Adrenal gland (tissue), 12 donors: ENCODE measurements around the gene NDUFS5. TPM values are rescaled to one million over a fixed set of nuclear protein-coding genes. Genes with fewer than 3 reads are reported as not detected.

Experiments used
- DNase-seq, 7 donors: peaks; one replicate each; pipeline ENCODE4 v3.0.0-alpha.2; 2019 to 2020
- H3K27ac ChIP-seq, 5 donors: fragments of 200-600 bp; sonication (generic) in 4 of 5; 1 replicate in 3 of 5; 2 replicates in 2 of 5; pipeline versions ENCODE4 v1.5.1 to v1.8.0; 2016 to 2020; ENCODE audit warnings: mild to moderate bottlenecking in 1 of 5
- H3K27me3 ChIP-seq: fragments of 200-600 bp; 2 replicates; pipeline ENCODE4 v1.8.0; 2021
- H3K36me3 ChIP-seq, 2 donors: fragments of 200-600 bp; replicated peaks in 1 of 2; 1 replicate in 1 of 2; 2 replicates in 1 of 2; pipeline versions ENCODE4 v1.5.1 to v1.8.0; 2018 to 2022
- H3K4me1 ChIP-seq, 2 donors: fragments of 200-600 bp; replicated peaks in 1 of 2; 1 replicate in 1 of 2; 2 replicates in 1 of 2; pipeline versions ENCODE4 v1.5.1 to v1.8.0; 2018 to 2021
- H3K4me3 ChIP-seq, 4 donors: fragments of 200-600 bp; sonication (generic) in 3 of 4; one replicate each; pipeline ENCODE4 v1.5.1; 2016 to 2018
- H3K9me3 ChIP-seq, 3 donors: fragments of 200-600 bp; sonication (generic) in 1 of 3; replicated peaks in 1 of 3; 1 replicate in 2 of 3; 2 replicates in 1 of 3; pipeline versions ENCODE4 v1.5.1 to v1.8.0; 2016 to 2021
- POLR2A ChIP-seq, 2 donors: fragments of 450-650 bp; IDR thresholded peaks; one replicate each; pipeline ENCODE4 v1.6.1; 2017; ENCODE audit warnings: antibody characterized with exemption in 2 of 2, mild to moderate bottlenecking in 2 of 2, moderate library complexity in 1 of 2
- WGBS, 4 donors: extraction: QIAGEN DNeasy Blood & Tissue Kit in 2 of 4; methylation state at CpG; one replicate each; pipeline versions ENCODE4 v1.1.5 to v1.1.7; 2013 to 2017; 5-methylcytosine and 5-hydroxymethylcytosine counted together
- intact Hi-C, 2 donors: fragments of 100-400 bp; cut with DNase I; formaldehyde crosslinking; loops; one replicate each; pipeline versions ENCODE4 v1.14.1 to v1.15.0; 2022 to 2023
- polyA plus RNA-seq, 3 donors: library from polyadenylated mRNA; stranded (reverse); fragments of 200-250 nt in 2 of 3; fragments of 350-450 nt in 1 of 3; fragmentation: Illumina TruSeq in 1 of 3; extraction: RNeasy Lipid Tissue Mini Kit (QIAGEN cat#74804) in 1 of 3; gene quantifications; one replicate each; pipeline ENCODE4 v1.2.3, GENCODE V29; 2013 to 2014
- total RNA-seq, 9 donors: library from RNA; depleted of rRNA in 4 of 9; stranded (reverse); fragments of >200 nt in 4 of 9; fragments of 120-200 nt in 1 of 9; fragmentation: NEBNext Ultra II Directional in 1 of 9; extraction: Animal tissue kit (Norgen Biotek cat#: 25700) in 1 of 9; gene quantifications; one replicate each; pipeline versions ENCODE4 v1.1.0 to v1.2.4, GENCODE V29; 2013 to 2023
- TF ChIP-seq, protein P1 (sequence below), 6 experiments: fragments of 450-650 bp in 4 of 6; fragments of 200-600 bp in 2 of 6; sonication (generic) in 1 of 6; IDR thresholded peaks; 1 replicate in 5 of 6; 2 replicates in 1 of 6; pipeline versions ENCODE4 v1.5.1 to v1.8.0; 2016 to 2021; ENCODE audit warnings: antibody characterized with exemption in 6 of 6, mild to moderate bottlenecking in 2 of 6, moderate library complexity in 1 of 6
- donor health status: healthy with polysubstance abuse.
- donor health status: Bipolar disorder and iron deficiency.
- donor health status: DM: yes; HTN: yes; CAD: no.
- donor health status: DM: no; HTN: no; CAD: no.
- donor health status: DM: no; HTN: no; CAD: no.
- donor health status: DM: yes; HTN: yes; CAD: no.

Gene NDUFS5
- total and polyA plus RNA-seq, 12 donors: 201 to 1,638 (median 408) TPM

DNA sequence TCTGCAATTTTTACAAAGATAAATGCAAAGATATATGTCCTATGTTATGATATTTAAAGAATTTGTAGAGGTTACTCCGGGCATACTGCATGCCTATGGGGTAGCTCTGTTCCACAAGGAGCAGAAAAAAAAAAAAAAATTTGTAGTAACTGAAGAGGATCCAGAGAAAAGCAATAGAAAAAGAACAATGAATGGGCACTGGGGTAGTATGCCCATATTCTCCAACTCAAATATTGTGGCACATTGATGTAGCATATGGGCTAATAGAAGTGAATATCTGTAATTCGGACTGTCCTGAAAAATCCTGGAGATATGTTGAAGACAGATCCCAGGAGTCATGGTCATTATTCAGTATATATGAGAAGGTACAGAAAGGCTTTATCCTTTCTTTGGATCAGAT lies 36.2 kb upstream of the NDUFS5 start:
- Histone ChIP-seq H3K27ac (peak overlapping the region in 2 of 5 donors; percentile 84 to 90), H3K4me1 (peaks cover 15 to 23% of the 10 kb centered on the region in 2 donors), H3K27me3 (no peaks in the 10 kb centered on the region), H3K9me3 (no peaks in the 10 kb centered on the region), H3K36me3 (no peaks in the 10 kb centered on the region), H3K4me3 (no peak overlapping the region)
- no peak for DNase-seq
- TF ChIP-seq, protein P1, sequence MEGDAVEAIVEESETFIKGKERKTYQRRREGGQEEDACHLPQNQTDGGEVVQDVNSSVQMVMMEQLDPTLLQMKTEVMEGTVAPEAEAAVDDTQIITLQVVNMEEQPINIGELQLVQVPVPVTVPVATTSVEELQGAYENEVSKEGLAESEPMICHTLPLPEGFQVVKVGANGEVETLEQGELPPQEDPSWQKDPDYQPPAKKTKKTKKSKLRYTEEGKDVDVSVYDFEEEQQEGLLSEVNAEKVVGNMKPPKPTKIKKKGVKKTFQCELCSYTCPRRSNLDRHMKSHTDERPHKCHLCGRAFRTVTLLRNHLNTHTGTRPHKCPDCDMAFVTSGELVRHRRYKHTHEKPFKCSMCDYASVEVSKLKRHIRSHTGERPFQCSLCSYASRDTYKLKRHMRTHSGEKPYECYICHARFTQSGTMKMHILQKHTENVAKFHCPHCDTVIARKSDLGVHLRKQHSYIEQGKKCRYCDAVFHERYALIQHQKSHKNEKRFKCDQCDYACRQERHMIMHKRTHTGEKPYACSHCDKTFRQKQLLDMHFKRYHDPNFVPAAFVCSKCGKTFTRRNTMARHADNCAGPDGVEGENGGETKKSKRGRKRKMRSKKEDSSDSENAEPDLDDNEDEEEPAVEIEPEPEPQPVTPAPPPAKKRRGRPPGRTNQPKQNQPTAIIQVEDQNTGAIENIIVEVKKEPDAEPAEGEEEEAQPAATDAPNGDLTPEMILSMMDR (IDR thresholded peaks at IDR 0.05): no peak
- TF ChIP-seq POLR2A (IDR thresholded peaks at IDR 0.05): no peak
- intact Hi-C loops: loop anchor here in 1 of 2 donors (5.0 kb wide), 1 partner anchor 118 kb away; the partner anchor contains the start of gene MYCBP
- 58 to 88% (median 81%) methylated on average over 2 of the region's 2 CpGs for WGBS, 4 donors

DNA sequence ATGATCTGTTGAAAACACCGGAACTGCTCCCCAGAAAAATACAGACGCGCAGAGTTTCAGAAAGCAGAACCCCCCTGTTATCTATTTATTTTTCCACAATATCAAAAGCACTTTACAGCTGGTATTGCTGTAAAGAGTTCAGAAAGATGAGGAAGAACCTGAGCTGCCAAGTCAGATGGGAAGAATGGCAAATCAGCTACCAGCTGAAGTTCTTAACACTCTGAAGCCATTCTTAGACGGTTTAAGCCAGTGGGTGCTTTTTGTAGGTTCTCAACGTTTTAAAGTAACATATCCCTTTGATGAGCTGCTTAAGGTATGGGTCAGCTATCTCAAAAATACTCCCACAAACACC lies 35.8 kb upstream of the NDUFS5 start:
- no peaks in the 10 kb centered on the region for H3K9me3 ChIP-seq
- TF ChIP-seq POLR2A (IDR thresholded peaks at IDR 0.05): no peak
- TF ChIP-seq, protein P1 (IDR thresholded peaks at IDR 0.05): no peak
- intact Hi-C loops: loop anchor here in 1 of 2 donors (5.0 kb wide), 1 partner anchor 118 kb away; the partner anchor contains the start of gene MYCBP
- 26 to 35% (median 28%) methylated on average over 5 of the region's 5 CpGs for WGBS, 4 donors
- peak overlapping the region in 4 of 5 donors; percentile 84 to 95 (median 90) for H3K27ac ChIP-seq
- H3K27me3 ChIP-seq: no peaks in the 10 kb centered on the region
- H3K4me1 ChIP-seq: peaks cover 15 to 24% of the 10 kb centered on the region in 2 donors
- no peak for DNase-seq
- no peaks in the 10 kb centered on the region for H3K36me3 ChIP-seq
- H3K4me3 ChIP-seq: peak overlapping the region in 1 of 4 donors; percentile 78

DNA sequence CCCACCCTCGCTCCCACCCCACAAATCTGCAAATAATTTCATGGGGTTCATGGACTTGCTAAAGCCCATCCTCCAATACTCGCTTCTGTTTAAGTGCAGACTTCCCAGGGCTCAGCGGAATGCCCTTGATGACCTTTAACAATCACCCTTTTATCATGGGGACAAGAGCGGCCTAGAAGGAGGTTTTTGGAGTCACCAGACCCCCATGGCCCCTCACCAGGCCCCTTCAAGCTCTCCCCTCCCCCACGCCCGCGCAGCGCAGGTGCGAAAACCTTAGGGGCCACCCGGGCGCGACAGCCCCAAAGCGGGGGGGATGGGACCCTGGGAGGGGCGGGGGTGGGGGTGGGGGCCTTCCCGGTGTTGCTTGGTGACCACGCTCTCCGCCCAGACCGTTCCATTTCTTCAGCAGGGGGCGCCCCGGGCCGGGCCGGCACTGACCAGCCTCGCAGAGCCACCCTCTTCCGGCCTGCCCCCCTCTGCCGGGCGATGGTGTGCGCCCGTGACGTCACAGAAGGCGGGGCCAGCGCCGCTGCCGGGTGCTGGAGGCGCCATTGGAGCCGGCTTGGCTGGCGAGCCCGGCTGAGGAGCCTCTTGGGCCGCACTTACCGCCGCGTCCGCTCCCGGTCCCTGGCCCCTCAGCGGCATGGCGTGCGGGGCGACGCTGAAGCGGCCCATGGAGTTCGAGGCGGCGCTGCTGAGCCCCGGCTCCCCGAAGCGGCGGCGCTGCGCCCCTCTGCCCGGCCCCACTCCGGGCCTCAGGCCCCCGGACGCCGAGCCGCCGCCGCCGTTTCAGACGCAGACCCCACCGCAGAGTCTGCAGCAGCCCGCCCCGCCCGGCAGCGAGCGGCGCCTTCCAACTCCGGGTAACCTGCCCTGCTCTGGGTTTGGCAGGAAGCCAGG lies 35.2 kb upstream of the NDUFS5 start, which contains the start of gene AKIRIN1:
AKIRIN1 (plus strand) TSS at position 539 of the 900 bp plus-strand sequence; CDS start at position 644, 105 bp downstream.
- Histone ChIP-seq H3K27ac (peak within 1 kb of the TSS; percentile 69 to 95 (median 90)), H3K9me3 (no peaks in the 10 kb centered on the region), H3K27me3 (no peaks in the 10 kb centered on the region), H3K36me3 (no peaks in the 10 kb centered on the region), H3K4me1 (peaks cover 15 to 24% of the 10 kb centered on the region in 2 donors), H3K4me3 (peak within 1 kb of the TSS; percentile 20 to 87 (median 69))
- TF ChIP-seq POLR2A (IDR thresholded peaks at IDR 0.05): peak; percentile 86 to 95
- TF ChIP-seq, protein P1 (IDR thresholded peaks at IDR 0.05): peak in 3 of 6 experiments; percentile 17 to 35 (median 25)
- DNase-seq: peak; percentile 98 to 100 (median 99)
- WGBS, 4 donors: 0 to 6% (median 1%) methylated on average over 4 to 76 of the region's 76 CpGs
- intact Hi-C loops: loop anchor here in 1 of 2 donors (5.0 kb wide), 1 partner anchor 119 kb away; the partner anchor contains the start of gene MYCBP
